Mammary epithelial cell (primary cell): ENCODE results near the gene HOXA11.
A peak's percentile ranks its signal among the peaks of the same experiment; 100 is the strongest.

ENCODE experiments used
- EZH2 ChIP-seq: IDR thresholded peaks from 2 replicates; pipeline ENCODE4 v1.6.1; 2012; ENCODE audit warnings: low read length, inconsistent platforms, borderline replicate concordance
- TF ChIP-seq, protein P1 (sequence below), 2 donors: IDR thresholded peaks in 1 of 2; conservative IDR thresholded peaks in 1 of 2; 2 replicates each; pipeline ENCODE4 v1.5.1; 2011 to 2012; ENCODE audit warnings: inconsistent platforms in 2 of 2, low read length in 2 of 2, mild to moderate bottlenecking in 2 of 2, control low read depth in 1 of 2, low read depth in 1 of 2; ENCODE audit not compliant: insufficient read depth in 1 of 2; ENCODE audit errors: extremely low read depth in 1 of 2

DNA sequence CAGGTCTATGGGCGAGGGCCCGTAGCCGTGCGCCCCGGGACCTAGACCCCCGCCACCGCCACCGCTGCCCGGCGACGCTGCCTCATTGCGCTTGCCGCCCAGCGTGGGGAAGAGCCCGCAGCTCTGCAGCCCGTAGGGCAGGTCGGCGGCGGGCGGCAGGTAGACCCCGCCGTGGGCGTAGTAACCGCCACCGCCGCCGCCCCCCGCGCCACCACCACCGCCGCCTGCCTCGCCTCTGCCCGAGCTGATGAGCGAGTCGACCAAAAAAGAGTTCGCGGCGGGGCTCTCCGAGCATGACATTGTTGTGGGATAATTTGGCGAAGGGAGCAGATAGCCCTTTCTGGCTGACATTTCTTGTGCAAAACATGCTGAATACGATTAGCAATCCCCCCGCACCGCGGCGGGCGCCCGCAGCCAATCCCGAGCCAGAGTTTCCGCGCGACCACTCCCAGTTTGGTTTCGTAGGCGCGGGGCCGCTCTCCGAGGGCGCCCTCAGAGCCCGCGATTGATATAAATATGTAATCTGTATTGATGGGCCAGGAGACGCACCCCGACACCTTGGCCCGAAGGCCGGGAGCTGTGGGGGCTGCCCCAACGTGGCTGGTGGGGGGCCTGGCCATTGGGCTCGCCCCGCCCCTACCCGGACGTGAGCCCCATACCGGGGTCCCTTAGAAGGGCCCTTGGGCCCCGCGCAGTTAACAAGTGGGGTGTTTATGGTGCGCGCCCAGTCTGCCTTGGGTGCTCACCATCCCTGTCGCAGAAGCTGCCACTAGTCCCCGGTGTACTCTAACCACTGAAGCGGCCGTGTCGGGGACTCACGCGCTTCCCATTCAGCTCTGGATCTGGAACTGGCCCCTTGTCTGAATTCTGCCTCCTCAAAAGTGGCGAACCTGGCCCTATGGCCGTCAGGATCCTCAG, 10.8 kb downstream of the HOXA11 start, which contains the start of gene HOXA10:
- TF ChIP-seq, protein P1, sequence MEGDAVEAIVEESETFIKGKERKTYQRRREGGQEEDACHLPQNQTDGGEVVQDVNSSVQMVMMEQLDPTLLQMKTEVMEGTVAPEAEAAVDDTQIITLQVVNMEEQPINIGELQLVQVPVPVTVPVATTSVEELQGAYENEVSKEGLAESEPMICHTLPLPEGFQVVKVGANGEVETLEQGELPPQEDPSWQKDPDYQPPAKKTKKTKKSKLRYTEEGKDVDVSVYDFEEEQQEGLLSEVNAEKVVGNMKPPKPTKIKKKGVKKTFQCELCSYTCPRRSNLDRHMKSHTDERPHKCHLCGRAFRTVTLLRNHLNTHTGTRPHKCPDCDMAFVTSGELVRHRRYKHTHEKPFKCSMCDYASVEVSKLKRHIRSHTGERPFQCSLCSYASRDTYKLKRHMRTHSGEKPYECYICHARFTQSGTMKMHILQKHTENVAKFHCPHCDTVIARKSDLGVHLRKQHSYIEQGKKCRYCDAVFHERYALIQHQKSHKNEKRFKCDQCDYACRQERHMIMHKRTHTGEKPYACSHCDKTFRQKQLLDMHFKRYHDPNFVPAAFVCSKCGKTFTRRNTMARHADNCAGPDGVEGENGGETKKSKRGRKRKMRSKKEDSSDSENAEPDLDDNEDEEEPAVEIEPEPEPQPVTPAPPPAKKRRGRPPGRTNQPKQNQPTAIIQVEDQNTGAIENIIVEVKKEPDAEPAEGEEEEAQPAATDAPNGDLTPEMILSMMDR (conservative IDR thresholded peaks at IDR 0.05 in 1 of 2, IDR thresholded peaks at IDR 0.05 in 1 of 2; ENCODE audit: extremely low read depth in 1 of 2, insufficient read depth in 1 of 2, low read depth in 1 of 2, low read length in 2 of 2) = no peak
- peak; percentile 21 for TF ChIP-seq EZH2
